ENCODE measurements around the gene TGIF2LX. TPM values are rescaled to one million over a fixed set of nuclear protein-coding genes. Genes with fewer than 3 reads are reported as not detected.
"Not testable (repeated sequence)": the region's sequence is repeated elsewhere in the genome, so short reads cannot be mapped to it uniquely, and the experiment has no call there.

The TGIF2LX gene
- total RNA-seq: not detected

- H3K27ac ChIP-seq; H3K27me3 ChIP-seq (replicated peaks; ENCODE audit: insufficient read depth); H3K4me1 ChIP-seq (ENCODE audit: control insufficient read depth in 1 of 2, low read depth in 2 of 2); ATAC-seq (ENCODE audit: insufficient number of reproducible peaks, low FRiP score, low read depth); DNase-seq (ENCODE audit: low spot score); H3K9me3 ChIP-seq; H3K4me3 ChIP-seq; H3K36me3 ChIP-seq: not testable (repeated sequence)
These were observed at the start of gene TGIF2LX for GRCh38 chrX:89921665-89922064. TSS of gene TGIF2LX (plus strand) at chrX:89921908. CDS start at chrX:89922086, 178 bp downstream.

GRCh38 chrX:89922338-89922934, 728 bp downstream of the TGIF2LX start:
- H3K36me3 ChIP-seq; DNase-seq (ENCODE audit: low spot score); H3K27ac ChIP-seq; H3K9me3 ChIP-seq; ATAC-seq (ENCODE audit: insufficient number of reproducible peaks, low FRiP score, low read depth); H3K4me3 ChIP-seq; H3K4me1 ChIP-seq (ENCODE audit: control insufficient read depth in 1 of 2, low read depth in 2 of 2); H3K27me3 ChIP-seq (replicated peaks; ENCODE audit: insufficient read depth): not testable (repeated sequence)

- H3K4me1 ChIP-seq (ENCODE audit: control insufficient read depth in 1 of 2, low read depth in 2 of 2); DNase-seq (ENCODE audit: low spot score); H3K27me3 ChIP-seq (replicated peaks; ENCODE audit: insufficient read depth); H3K9me3 ChIP-seq; ATAC-seq (ENCODE audit: insufficient number of reproducible peaks, low FRiP score, low read depth); H3K27ac ChIP-seq; H3K36me3 ChIP-seq; H3K4me3 ChIP-seq: not testable (repeated sequence)
These were observed 21.4 kb downstream of the TGIF2LX start for GRCh38 chrX:89943077-89943476.

- not testable (repeated sequence) for H3K9me3 ChIP-seq; ATAC-seq (ENCODE audit: insufficient number of reproducible peaks, low FRiP score, low read depth); DNase-seq (ENCODE audit: low spot score); H3K4me1 ChIP-seq (ENCODE audit: control insufficient read depth in 1 of 2, low read depth in 2 of 2); H3K36me3 ChIP-seq; H3K27me3 ChIP-seq (replicated peaks; ENCODE audit: insufficient read depth); H3K4me3 ChIP-seq; H3K27ac ChIP-seq
These were observed 43.9 kb downstream of the TGIF2LX start for GRCh38 chrX:89965588-89965987.

All from thoracic aorta (tissue), 2 donors.